CD4-positive, alpha-beta T cell treated with Interferon alpha-2 for 1 hour (primary cell): ENCODE measurements around the gene MAB21L3.

Experiments
- DNase-seq, 2 donors: peaks; one replicate each; pipeline ENCODE4 v3.0.0-alpha.2; 2020 to 2022

Gene MAB21L3

DNA sequence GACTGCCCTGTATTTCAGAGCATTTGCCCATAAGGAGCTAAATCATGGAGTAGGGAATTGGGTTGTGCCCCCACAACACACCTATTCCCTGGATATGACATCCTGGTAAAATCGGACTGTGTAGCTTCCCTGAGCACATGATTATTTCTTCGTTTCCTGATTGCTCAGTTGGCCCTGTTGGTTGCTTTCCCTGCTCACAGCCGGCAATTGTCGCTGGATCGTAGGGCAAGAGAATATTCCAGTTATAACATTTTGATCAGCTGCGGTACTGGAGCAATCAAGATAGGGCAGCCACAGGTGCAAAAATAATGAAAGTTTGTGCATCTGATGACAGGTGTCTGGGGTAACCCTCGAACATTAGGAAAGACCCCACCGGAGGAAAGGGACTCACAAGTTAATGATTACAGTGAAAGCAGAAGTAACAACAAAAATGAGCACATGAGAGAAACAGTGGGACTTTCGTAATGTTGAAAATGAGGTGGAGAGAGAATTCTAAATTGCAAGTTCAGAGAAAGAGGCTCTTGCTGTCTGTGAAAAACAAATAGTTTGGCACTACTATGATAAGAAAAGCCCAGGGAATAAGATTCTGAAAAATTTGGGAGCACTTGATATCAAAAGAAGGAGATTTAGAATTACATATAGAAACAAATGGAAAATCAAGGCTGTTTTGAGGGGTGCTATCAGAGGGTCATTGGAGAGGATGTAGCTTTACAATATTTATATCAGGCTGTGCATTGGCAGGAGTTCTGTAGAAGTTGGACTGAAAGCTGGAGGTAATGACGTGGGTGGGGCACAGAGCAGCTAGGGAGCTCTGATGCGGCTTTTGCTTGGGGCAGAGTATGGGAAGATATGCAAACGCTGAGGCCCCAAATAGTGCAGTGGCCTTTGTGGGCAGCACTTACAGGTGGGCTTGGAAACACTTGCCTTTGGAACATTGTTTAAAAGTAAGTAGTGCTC, at the start of gene MAB21L3:
TSS of gene MAB21L3 (plus strand) at position 833 of the 957 bp plus-strand sequence. CDS start 1,217 bp downstream, outside the sequence.
- no peak for DNase-seq

DNA sequence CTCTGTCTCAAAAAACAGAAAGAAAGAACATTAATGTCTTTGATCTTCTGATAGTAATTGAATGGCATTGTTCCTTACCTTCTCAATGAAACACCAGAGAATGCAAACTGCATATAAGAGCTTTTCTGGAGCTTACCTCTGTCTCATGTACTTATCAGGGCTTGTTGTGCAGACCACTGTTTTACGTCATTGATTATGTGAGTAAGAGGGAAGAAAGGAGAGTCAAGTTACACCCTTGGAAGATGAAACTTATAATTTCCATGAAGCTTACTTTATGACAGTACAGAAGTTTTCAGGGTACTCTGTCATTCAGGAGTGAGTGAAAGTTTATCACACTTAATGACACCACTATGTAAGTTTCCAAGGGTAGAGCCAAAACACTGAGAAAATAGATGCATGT, 49.0 kb upstream of the MAB21L3 start:
- no peak for DNase-seq

DNA sequence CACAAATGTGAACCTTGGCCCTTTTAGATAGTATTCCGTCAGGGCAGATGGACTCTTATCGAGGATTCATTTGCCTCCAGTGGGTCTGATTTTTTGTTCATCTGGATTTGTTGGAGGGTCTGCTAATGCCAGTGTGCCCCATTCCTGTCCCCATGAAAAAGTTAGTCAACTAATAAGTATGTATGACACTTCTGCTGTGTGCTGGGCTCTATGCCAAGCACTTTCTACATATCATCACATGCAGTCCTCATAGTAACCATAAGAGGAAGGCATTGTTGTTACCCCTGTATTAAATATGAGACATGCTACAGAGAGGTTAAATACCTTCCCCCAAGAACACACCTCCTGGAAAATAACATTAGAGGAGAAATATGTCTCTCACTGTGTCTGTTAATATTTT, 46.6 kb upstream of the MAB21L3 start:
- DNase-seq, result no peak

DNA sequence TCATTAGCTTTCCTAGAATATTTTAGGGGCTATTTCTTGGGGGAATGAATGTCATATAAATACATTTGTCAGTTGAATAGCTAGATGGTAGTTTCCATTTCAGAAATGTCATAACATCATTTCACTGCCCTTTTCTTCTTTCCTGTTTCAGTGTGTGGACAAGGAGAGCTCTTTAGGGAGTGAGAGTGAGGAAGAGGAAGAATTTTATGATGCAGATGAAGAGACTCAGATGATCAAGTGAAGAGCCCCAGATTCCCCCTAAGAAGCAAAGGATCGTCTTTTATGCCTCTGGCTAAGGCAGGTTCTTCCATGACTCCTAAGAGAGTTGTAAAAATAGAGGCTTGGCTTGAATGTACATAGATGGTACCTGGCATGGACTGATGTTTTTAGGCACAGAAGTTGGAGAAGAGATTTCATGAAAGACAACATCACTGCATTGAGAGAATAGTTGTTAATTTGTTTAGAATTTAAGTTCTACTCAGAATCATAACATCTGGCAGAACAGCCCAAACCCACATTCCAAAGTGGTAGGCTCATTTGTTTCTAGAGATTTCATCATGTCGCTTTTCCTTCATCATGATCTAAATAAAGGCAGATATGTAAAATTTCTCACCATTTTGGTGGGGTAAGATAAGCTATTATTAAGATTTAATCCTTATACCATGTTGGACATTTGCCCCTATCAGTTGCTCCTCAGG, 44.2 kb upstream of the MAB21L3 start:
- no peak for DNase-seq

DNA sequence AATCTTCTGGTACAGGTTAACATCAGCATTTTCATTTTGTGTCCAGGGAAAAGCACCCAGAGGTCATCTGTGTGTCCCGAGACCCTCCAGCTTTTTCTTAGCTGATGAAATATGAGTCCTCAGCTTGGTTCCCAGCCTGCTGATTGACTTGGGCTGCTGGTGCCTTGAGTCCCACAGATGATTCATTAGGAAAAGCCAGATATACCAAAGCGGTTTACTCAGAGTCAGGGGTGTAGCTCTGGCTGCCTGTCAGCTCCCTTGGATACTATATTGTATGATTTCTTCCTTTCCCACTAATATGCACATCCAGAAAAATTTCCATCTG, 43.7 kb upstream of the MAB21L3 start:
- no peak for DNase-seq

DNA sequence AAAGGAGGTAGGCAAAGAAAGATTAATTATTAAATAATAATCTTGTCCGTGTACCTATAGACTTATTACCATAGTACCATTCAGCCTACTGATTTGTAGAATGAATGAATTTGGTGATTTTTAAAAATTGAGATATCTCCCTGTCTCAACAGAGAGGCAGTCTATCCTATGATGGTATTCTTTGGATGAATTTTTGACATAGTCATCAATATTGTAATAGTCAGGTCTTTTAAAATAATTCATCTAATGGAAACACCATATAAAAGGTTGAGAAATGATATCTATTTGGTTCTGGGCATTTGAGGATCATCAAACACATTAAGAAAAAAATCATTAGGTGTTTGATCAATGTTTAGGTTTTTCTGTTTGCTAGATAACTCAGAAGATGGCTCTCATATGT, 35.6 kb upstream of the MAB21L3 start:
- DNase-seq, result no peak

DNA sequence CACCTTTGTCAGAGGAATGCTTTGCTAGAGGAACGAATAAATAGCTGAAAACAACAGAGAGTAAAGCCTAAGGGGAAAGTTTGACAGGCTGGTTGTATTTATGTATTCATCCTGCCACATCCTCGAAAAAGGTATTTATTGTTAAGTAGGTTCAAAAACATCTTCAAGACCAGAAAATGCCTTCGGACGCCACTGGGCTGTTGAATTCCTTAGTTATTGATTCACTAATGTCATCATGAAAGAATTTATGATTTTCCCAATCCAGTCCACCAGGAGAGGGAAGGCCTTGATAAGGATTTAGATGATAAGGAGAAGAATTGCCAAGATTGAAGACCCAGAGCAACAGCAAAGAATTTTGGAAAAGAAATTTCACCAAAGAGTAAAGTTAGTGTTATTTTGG, 35.2 kb upstream of the MAB21L3 start:
- no peak for DNase-seq

DNA sequence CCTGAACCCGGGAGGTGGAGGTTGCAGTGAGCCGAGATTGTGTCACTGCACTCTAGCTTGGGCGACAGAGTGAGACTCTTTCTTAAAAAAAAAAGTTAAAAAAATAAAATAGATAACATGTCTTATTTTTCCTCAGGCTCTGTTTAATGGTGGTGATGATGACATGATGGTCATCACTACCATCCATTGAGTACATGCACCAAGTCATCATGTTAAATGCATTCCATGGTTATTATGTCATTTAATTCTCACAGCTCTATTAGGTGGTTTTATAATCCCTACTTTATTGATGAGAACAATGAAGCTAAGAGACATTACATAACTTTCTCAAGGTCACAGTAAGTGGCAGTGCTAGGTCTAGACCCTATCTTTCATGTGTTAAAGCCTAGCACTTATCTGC, 34.4 kb upstream of the MAB21L3 start:
- DNase-seq, result no peak

DNA sequence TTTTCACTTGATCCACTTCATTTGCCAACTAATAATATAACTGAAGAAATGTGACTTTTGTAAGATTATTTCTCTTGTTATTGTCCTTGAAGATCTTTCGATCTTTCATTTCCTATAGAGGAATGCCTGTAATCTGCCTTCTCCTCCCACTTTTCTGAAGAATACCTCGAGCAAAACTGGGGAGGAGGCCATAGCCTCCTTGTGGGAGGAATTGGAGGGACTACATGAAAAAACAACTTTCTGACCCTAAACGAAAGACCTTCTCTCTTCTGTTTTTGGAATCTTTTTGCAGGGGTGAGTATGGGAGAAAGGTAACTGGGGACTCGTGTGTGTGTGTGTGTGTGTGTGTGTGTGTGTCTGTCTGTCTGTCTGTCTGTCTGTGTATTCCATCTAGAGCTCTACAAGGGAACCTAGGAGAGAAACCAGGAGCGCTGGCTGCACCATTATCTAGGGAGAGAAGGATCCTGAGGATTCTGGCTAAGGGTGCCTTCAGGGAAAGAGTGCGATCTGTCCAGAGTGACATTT, 32.4 kb upstream of the MAB21L3 start:
- no peak for DNase-seq

DNA sequence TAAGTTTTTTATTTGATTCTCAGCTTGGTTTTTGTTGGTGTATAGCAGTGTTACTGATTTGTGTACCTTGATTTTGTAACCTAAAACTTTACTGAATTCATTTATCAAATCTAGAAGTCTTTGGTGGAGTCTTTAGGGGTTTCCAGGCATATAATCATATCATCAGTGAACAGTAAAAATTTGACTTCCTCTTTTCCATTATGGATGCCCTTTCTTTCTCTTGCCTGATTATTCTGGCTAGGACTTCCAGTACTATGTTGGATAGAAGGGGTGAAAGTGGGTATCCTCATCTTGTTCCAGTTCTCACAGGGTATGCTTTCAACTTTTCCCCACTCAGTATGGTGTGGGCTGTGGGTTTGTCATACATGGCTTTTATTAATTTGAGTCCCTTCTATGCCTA, 23.6 kb upstream of the MAB21L3 start:
- DNase-seq, result no peak

DNA sequence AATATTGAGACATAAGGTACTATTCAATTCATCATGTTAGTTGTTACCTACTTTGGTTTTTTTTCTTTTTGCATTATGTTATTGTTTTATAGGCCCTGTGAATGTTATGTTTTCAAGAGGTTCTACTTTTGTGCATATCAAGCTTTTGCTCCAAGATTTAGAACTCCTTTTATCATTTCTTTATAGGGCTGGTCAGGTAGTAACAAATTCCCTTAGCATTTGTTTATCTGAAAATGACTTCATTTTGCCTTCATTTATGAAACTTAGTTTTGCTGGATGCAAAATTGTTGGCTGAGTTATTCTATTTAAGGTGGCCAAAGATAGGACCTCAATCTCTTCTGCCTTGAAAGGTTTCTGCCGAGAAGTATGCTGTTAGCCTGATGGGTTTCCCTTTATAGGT, 21.3 kb upstream of the MAB21L3 start:
- DNase-seq, result no peak

DNA sequence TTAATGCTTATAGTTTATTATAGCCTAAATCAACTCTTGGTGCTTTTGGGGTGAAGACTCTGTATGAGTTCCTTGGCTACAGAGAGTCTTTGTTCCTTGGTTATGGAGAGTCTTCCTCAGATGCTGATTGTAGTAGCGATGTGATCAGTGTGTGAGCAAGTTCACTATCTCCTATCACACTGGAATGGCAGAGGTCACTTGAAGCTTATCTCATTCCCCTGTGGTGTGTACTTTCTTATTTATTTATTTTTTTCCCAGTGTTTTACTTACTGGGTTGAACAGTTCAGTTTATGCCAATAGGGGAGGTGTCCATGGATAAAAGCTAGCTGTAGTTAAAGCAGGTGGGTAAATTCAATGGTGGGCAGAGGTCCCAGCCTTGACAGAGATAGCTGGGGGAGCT, 20.1 kb upstream of the MAB21L3 start:
- DNase-seq, result no peak

DNA sequence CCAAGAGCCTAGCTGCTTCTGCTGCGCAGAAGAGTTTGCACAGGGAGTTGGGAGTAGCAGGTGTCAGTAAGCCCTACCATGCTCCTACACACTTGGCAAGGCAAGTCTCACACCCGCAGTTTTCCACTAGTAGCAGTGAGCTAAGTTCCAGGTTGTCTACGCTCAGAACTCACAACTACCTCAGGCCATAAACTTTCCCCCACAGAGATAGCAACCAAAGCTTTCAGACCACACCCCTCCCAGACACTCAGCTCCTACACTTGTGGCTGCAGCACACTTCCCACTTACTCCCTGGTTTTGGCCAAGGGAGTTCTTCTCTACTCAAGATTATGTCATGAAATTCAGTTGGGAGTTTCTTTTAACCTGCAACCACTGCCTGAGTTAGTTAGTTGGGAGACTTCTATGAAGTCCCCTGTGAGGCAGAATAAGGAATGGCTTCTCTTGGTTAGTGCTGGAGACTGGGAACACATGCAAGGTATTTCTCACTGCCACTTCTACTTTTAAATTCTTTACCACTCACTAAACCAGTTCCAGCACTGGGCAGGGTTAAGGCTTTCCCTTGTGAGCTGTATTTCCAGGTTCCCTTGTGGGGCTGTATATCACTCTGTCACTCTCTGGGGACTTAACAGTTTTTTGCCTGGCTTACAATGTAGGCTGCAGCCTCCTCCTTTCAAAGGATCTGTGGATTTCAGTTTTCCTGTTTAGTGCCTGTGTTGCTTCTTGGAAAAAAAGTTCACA, 18.3 kb upstream of the MAB21L3 start:
- no peak for DNase-seq

DNA sequence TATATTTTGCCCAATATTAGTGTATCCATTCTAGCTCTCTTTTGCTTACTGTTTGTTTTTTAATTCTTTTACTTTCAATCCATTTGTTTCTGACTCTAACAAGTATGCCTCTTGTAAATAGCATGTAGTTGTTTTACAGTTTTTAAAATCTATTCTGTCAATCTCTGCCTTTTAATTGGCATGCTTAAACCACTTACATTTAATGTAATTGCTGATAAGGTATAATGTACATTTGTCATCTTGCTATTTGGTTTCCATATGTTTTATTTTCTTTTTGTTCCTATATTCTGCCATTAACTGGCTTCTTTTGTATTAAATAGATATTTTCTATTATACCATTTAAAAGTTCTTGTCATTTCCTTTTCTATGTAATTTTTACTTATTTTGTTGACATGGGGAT, 16.2 kb upstream of the MAB21L3 start:
- DNase-seq, result no peak

DNA sequence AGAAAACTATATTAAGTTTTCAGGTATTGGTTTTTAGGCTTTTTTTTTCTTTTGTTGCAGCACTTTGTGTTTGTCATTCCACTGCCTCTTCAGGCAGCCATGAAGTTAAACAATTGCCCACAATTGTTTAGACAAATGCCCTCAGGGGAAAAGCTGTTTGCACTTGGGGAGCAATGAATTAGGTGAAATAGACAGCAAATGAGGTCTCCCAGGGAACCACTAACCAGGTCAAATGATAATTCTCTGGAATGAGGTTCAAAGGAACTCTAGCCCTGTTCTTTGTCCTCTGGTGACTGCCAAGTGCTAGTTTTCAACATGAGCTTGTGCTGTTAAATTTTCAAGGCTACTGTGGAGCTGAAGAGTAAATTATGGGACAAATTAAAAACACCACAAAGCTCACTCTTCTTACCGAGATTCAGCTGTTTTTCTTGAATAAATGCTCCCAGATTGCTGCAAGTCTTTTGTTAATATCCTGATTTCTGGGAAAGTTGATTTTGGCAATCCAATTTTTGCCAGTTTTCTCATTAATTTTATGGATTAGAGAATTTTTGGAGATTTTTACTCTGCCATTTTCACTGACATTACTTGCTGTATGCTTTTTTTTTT, 15.1 kb upstream of the MAB21L3 start:
- DNase-seq, result no peak

DNA sequence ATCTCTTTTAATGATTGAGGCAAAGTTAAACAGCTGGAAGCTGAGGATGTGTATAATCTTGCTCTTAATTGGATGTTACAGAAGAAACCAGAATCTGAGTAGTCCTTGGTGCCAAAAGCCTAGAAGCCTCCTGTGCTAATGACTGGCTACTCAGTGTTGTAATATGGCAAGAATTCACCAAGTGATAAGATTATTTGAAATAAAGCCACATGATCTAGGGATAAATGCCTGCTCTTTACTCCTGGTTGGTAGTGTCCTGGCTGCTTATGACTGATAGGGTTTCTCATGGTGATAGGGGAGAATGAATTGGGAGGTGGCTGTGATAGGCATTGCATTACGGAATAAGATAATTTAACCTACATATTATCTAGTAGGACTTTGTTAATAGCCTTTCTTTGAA, 13.6 kb upstream of the MAB21L3 start:
- DNase-seq, result no peak

DNA sequence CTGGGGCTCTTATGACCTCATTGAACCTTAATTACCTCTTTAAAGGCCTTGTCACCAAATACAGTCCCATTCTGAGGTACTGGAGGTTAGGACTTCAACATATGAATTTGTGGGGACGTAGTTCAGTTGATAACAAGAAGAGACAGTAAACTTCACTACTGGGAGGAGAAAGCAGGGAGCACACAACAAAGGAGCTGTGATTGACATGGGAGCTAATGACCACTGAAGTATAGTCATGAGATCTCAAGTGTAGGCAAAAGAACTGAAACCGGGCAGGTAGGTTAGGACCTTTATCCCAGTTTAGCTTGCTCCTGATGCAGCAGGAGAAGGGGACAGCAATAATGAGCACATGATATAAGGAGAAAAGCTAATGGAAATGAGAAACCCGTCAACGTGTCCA, 11.8 kb upstream of the MAB21L3 start:
- DNase-seq, result no peak

DNA sequence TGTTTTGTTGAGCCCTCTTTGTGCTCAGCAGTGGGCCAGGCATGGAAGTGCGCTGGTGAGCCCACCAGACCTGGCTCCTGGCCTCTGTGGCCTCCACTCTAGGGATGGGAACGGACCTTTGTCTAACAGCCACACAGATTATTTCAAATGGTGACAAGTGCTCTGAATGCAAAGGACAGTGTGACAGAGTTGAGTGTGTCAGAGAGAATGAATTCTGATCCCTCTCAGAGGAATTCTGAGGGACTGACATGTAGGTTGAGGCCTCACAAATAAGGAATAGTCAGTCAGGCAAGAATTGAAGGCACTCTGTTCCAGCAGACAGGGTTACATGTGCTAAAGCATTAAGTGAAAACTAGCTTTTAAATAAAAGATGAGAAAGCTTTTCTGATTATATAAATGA, 11.3 kb upstream of the MAB21L3 start:
- no peak for DNase-seq

DNA sequence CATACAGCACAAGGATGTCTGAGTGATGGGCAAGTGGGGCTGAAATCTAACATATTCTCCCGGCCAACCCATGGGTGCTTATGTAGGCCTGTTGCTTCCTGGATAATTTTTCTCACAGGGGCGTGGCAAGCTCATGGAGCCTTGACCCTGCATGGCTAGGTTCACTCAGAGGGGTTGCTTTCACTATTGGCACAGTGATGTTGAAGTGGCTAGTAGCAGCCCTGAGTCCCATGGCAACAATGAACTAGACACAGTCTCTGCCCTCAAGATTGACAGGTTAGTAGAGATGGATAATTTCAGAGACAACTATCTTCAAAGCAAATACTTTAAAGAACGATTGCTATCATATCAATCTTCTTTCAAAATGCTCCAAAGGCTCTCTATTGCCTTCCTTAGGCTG, 6.5 kb upstream of the MAB21L3 start:
- no peak for DNase-seq

DNA sequence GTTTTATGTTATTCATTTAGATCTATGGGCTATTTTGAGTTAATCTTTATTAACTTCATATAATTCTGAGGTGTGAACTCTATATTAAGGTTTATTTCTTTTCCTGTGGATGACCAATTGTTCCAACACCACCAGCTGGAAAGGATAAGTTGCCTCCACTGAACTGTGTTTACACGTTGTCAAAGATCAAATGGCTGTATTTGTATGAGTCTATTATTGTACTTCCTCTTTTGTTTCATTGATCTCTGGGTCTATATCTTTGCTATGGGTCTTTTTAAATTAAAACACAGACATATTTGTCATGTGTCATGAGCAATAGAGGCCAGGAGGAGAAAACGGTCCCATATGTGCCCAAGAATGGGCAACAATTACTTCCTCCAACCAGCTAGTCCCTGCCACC, 5.2 kb upstream of the MAB21L3 start:
- DNase-seq, result no peak

DNA sequence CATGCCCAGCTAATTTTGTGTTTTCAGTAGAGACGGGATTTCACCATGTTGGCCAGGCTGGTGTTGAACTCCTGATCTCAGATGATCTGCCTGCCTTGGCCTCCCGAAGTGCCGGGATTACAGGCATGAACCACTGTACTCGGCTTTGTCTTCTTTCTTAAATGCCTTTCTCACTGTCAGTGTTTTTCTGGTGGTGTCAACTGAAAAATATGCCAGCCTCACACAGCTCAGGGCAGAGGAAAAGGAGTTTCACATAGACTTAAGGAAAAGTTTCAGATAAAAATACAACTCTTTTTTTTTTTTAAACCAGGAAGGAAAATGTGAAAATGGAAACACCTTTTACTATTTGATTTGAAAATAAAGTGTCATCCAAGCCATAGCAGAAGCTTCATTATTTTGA, 4.6 kb upstream of the MAB21L3 start:
- no peak for DNase-seq

DNA sequence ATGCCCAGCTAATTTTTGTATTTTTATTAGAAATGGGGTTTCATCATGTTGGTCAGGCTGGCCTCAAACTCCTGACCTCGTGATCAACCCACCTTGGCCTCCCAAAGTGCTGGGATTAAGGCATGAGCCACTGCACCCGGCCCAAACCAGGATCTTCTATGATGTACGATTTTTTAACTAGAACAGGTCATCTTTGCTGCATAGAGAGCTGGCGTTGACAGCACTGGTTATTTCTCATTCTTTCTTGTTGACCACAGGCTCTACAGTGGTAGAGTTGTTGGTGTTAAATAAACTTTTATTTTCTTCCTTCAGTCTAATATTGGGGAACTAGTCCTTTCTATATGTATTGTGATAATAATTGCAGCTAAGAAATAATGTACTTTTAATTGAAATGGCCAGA, 3.8 kb upstream of the MAB21L3 start:
- no peak for DNase-seq

DNA sequence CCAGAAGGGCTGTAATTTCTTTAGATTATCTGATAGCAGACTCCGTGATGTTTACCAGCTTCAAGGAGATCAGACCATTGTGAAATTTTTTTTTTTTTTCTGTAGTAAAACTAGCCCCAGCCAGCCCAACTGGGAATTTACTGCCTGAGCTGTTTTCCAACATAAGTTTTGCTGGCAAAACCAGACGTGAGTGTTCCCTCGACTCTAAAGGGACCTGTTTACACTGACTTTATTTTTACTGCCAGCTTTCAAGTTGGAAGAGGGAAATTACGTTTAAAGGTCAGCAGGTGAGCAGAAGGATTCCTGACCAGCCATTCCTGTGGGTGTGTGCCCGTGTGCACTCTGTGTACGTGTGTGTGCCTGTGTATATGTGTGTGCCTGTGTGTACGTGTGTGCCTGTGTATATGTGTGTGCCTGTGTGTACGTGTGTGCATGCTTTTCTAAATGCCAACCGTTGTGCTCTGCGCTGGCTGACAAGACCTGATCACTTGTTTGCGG, 374 bp downstream of the MAB21L3 start:
- no peak for DNase-seq
